Spleen (tissue), 7 donors: ENCODE measurements around the gene CREB3L2.

ENCODE experiments used
- POLR2AphosphoS5 ChIP-seq, 3 donors: sonication (generic); formaldehyde crosslinking; IDR thresholded peaks; one replicate each; pipeline ENCODE4 v1.5.1; 2017; ENCODE audit warnings: antibody characterized with exemption in 3 of 3
- TF ChIP-seq, protein P1 (sequence below), 11 experiments: fragments of 200-600 bp in 7 of 11; fragments of 450-650 bp in 4 of 11; sonication (generic) in 4 of 11; IDR thresholded peaks in 8 of 11; conservative IDR thresholded peaks in 3 of 11; 1 replicate in 7 of 11; 2 replicates in 4 of 11; pipeline versions ENCODE4 v1.4.0 to v1.8.0; 2016 to 2021; ENCODE audit warnings: antibody characterized with exemption in 11 of 11, inconsistent platforms in 4 of 11, mild to moderate bottlenecking in 1 of 11
- donor health status: DM: no; HTN: no; CAD: no; lungs with moderate emphysema.
- donor health status: DM: no; HTN: no; CAD: no.
- donor health status: DM: no; HTN: no; CAD: no.

GRCh38 chr7:138009350-138009653, 7.4 kb upstream of the CREB3L2 start:
- TF ChIP-seq POLR2AphosphoS5 (IDR thresholded peaks at IDR 0.05) = no peak
- TF ChIP-seq, protein P1, sequence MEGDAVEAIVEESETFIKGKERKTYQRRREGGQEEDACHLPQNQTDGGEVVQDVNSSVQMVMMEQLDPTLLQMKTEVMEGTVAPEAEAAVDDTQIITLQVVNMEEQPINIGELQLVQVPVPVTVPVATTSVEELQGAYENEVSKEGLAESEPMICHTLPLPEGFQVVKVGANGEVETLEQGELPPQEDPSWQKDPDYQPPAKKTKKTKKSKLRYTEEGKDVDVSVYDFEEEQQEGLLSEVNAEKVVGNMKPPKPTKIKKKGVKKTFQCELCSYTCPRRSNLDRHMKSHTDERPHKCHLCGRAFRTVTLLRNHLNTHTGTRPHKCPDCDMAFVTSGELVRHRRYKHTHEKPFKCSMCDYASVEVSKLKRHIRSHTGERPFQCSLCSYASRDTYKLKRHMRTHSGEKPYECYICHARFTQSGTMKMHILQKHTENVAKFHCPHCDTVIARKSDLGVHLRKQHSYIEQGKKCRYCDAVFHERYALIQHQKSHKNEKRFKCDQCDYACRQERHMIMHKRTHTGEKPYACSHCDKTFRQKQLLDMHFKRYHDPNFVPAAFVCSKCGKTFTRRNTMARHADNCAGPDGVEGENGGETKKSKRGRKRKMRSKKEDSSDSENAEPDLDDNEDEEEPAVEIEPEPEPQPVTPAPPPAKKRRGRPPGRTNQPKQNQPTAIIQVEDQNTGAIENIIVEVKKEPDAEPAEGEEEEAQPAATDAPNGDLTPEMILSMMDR (IDR thresholded peaks at IDR 0.05 in 8 of 11, conservative IDR thresholded peaks at IDR 0.05 in 3 of 11) = no peak
